ENCODE measurements around the gene ONECUT1.

DNA sequence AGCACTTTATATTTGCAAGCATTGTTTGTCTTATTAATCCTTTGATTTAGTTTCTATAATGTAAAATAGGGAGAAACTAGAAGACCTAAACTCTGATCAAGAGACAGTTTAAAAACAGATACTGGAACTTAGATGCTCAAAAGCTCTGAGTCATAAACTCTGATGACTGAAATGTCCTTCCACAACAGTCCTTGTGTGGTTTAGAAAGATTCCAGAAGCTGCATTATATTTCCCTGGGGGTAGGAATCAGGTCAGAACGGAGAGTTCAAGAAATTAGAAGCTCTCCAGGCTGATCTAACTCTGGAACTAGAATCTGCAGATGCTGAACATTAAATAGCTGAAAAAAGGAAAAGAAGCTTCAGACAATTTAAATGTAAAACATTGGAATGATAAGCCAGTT, 18.3 kb upstream of the ONECUT1 start:
- TF ChIP-seq, protein P1, sequence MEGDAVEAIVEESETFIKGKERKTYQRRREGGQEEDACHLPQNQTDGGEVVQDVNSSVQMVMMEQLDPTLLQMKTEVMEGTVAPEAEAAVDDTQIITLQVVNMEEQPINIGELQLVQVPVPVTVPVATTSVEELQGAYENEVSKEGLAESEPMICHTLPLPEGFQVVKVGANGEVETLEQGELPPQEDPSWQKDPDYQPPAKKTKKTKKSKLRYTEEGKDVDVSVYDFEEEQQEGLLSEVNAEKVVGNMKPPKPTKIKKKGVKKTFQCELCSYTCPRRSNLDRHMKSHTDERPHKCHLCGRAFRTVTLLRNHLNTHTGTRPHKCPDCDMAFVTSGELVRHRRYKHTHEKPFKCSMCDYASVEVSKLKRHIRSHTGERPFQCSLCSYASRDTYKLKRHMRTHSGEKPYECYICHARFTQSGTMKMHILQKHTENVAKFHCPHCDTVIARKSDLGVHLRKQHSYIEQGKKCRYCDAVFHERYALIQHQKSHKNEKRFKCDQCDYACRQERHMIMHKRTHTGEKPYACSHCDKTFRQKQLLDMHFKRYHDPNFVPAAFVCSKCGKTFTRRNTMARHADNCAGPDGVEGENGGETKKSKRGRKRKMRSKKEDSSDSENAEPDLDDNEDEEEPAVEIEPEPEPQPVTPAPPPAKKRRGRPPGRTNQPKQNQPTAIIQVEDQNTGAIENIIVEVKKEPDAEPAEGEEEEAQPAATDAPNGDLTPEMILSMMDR (IDR thresholded peaks at IDR 0.05; ENCODE audit: low read length), result no peak
- TF ChIP-seq EZH2 (IDR thresholded peaks at IDR 0.05; ENCODE audit: borderline replicate concordance, low read length), result no peak

Data from OCI-LY1 (cell line).